Activated T-cell treated with anti-CD3 and anti-CD28 coated beads for 4 hours (primary cell): Measurements from ENCODE around the gene SSX2IP.
"Not testable (repeated sequence)": the region's sequence is repeated elsewhere in the genome, so short reads cannot be mapped to it uniquely, and the experiment has no call there.

Experiments
- DNase-seq: peaks from one replicate; pipeline ENCODE4 v3.0.0-alpha.2; 2020

SSX2IP gene

GRCh38 chr1:84613887-84614286 is 76.4 kb downstream of the SSX2IP start:
- DNase-seq: no peak

- DNase-seq: no peak
These were observed 77.2 kb downstream of the SSX2IP start for GRCh38 chr1:84613026-84613425.

GRCh38 chr1:84611796-84612195 is 78.5 kb downstream of the SSX2IP start:
- no peak for DNase-seq

GRCh38 chr1:84611091-84611490 is 79.2 kb downstream of the SSX2IP start:
- no peak for DNase-seq

GRCh38 chr1:84606977-84607376 is 83.3 kb downstream of the SSX2IP start:
- DNase-seq: no peak

GRCh38 chr1:84605157-84605556 is 85.1 kb downstream of the SSX2IP start:
- DNase-seq: no peak

GRCh38 chr1:84603941-84604830 is 86.1 kb downstream of the SSX2IP start:
- no peak for DNase-seq

GRCh38 chr1:84603223-84603622 is 87.0 kb downstream of the SSX2IP start:
- no peak for DNase-seq

GRCh38 chr1:84600796-84601195 is 89.5 kb downstream of the SSX2IP start:
- no peak for DNase-seq

GRCh38 chr1:84598846-84599741 is 91.2 kb downstream of the SSX2IP start:
- DNase-seq: no peak

GRCh38 chr1:84598418-84598817 is 91.8 kb downstream of the SSX2IP start:
- no peak for DNase-seq

- DNase-seq: no peak
These were observed 93.2 kb downstream of the SSX2IP start for GRCh38 chr1:84597011-84597410.

GRCh38 chr1:84594959-84595358 is 95.3 kb downstream of the SSX2IP start:
- not testable (repeated sequence) for DNase-seq
